Panc1 (cell line): ENCODE data around the gene NPR1. TPM values are rescaled to one million over a fixed set of nuclear protein-coding genes. Genes with fewer than 3 reads are reported as not detected.
"Not testable (repeated sequence)": the region's sequence is repeated elsewhere in the genome, so short reads cannot be mapped to it uniquely, and the experiment has no call there.

Experiments
- ATAC-seq: fragments of 200-7000 bp; cut with Tn5 transposase; 2 replicates; pipeline ENCODE4 v1.9.1; 2020; ENCODE audit warnings: mild to moderate bottlenecking, moderate library complexity
- BruUV-seq: library from RNA; stranded (reverse); fragments of 400-500 nt; replicated peaks from 2 replicates; lab custom pipeline; 2021; lab: Mats Ljungman, UMichigan
- CTCF ChIA-PET: fragments of 300-600 bp; sonication (Branson Sonifier 250); formaldehyde crosslinking; loops from one replicate; lab custom pipeline; 2022; ENCODE audit warnings: antibody characterized with exemption; lab: Charles Lee
- POLR2A ChIA-PET: fragments of 300-600 bp; sonication (Branson Sonifier 250); formaldehyde crosslinking; loops from one replicate; lab custom pipeline; 2022; ENCODE audit warnings: antibody characterized with exemption; lab: Charles Lee
- DNase-seq: peaks from one replicate; pipeline ENCODE4 v3.0.0-alpha.2; 2010; ENCODE audit warnings: low read depth, low spot score
- H3K27ac ChIP-seq: 2 replicates; pipeline ENCODE4 v1.5.1; 2011; ENCODE audit warnings: mild to moderate bottlenecking, low read length, inconsistent platforms
- H3K27me3 ChIP-seq: fragments of 200-500 bp; sonication (Bioruptor generic); 2 replicates; pipeline ENCODE4 v1.6.0; 2014; ENCODE audit warnings: low read length, inconsistent platforms; ENCODE audit not compliant: control insufficient read depth, insufficient read depth
- H3K36me3 ChIP-seq: fragments of 200-500 bp; sonication (Bioruptor generic); 2 replicates; pipeline ENCODE4 v1.5.1; 2014; ENCODE audit warnings: inconsistent platforms, mild to moderate bottlenecking, low read length, moderate library complexity; ENCODE audit not compliant: control insufficient read depth, insufficient read depth
- H3K4me1 ChIP-seq: 2 replicates; pipeline ENCODE4 v1.5.1; 2011; ENCODE audit warnings: inconsistent platforms, mild to moderate bottlenecking, low read length, moderate library complexity; ENCODE audit not compliant: control insufficient read depth, insufficient read depth
- H3K4me3 ChIP-seq, 2 experiments: 2 replicates each; pipeline ENCODE4 v1.5.1; 2011 to 2012; ENCODE audit warnings: low read depth in 2 of 2, low read length in 2 of 2, mild to moderate bottlenecking in 2 of 2, inconsistent platforms in 1 of 2, moderate library complexity in 1 of 2
- H3K9me3 ChIP-seq: fragments of 200-500 bp; sonication (Bioruptor generic); 2 replicates; pipeline ENCODE4 v1.5.1; 2014; ENCODE audit warnings: low read depth, mild to moderate bottlenecking, inconsistent platforms, low read length, moderate library complexity; ENCODE audit not compliant: control insufficient read depth, insufficient read depth
- CTCF ChIP-seq: fragments of 450-650 bp; IDR thresholded peaks from 2 replicates; pipeline ENCODE4 v1.5.1; 2017; ENCODE audit warnings: mild to moderate bottlenecking
- POLR2AphosphoS5 ChIP-seq: IDR thresholded peaks from 2 replicates; pipeline ENCODE4 v1.6.1; 2012; ENCODE audit warnings: mild to moderate bottlenecking, low read depth, low read length, moderate library complexity
- SIN3A ChIP-seq: IDR thresholded peaks from 2 replicates; pipeline ENCODE4 v1.6.1; 2012; ENCODE audit warnings: low read depth, mild to moderate bottlenecking, low read length, moderate library complexity, borderline replicate concordance; ENCODE audit not compliant: insufficient read depth
- TCF7L2 ChIP-seq: IDR thresholded peaks from 2 replicates; pipeline ENCODE4 v1.6.1; 2011; ENCODE audit warnings: mild to moderate bottlenecking, low read depth, low read length, inconsistent platforms
- in situ Hi-C: cut with HindIII; loops from 2 replicates; pipeline ENCODE4 v1.10.0; 2016; ENCODE audit warnings: low sequenced_read_pairs, low pct_unique_long_range_greater_than_20kb
- intact Hi-C: fragments of 100-400 bp; cut with micrococcal nuclease; formaldehyde crosslinking; loops from one replicate; pipeline ENCODE4 v1.10.0; 2022; ENCODE audit not compliant: unreplicated experiment
- total RNA-seq: library from RNA; stranded (reverse); gene quantifications from one replicate; pipeline ENCODE4 v1.2.1, GENCODE V29; 2021; ENCODE audit not compliant: unreplicated experiment
- TF ChIP-seq, protein P1 (sequence below), 2 experiments: IDR thresholded peaks; 2 replicates each; pipeline ENCODE4 v1.6.1; 2011 to 2012; ENCODE audit warnings: low read depth in 2 of 2, control low read depth in 1 of 2, low read length in 1 of 2, mild to moderate bottlenecking in 1 of 2, moderate library complexity in 1 of 2; ENCODE audit not compliant: insufficient read depth in 1 of 2

NPR1 gene
- total RNA-seq, 1 experiment from 2014 or later, result 0.36 TPM

GRCh38 chr1:153639280-153639679 lies 39.2 kb upstream of the NPR1 start:
- no peak for ATAC-seq
- Histone ChIP-seq H3K9me3 (no peaks in the 10 kb centered on the region), H3K4me3 (no peak overlapping the region), H3K4me1 (peaks cover 3% of the 10 kb centered on the region; the same call in 1 of the 2 replicates), H3K36me3 (peaks cover 56% of the 10 kb centered on the region), H3K27me3 (no peaks in the 10 kb centered on the region), H3K27ac (no peak overlapping the region)
- TF ChIP-seq TCF7L2, result no peak
- no peak for TF ChIP-seq POLR2AphosphoS5
- TF ChIP-seq CTCF, result no peak
- no peak for TF ChIP-seq SIN3A
- TF ChIP-seq, protein P1, sequence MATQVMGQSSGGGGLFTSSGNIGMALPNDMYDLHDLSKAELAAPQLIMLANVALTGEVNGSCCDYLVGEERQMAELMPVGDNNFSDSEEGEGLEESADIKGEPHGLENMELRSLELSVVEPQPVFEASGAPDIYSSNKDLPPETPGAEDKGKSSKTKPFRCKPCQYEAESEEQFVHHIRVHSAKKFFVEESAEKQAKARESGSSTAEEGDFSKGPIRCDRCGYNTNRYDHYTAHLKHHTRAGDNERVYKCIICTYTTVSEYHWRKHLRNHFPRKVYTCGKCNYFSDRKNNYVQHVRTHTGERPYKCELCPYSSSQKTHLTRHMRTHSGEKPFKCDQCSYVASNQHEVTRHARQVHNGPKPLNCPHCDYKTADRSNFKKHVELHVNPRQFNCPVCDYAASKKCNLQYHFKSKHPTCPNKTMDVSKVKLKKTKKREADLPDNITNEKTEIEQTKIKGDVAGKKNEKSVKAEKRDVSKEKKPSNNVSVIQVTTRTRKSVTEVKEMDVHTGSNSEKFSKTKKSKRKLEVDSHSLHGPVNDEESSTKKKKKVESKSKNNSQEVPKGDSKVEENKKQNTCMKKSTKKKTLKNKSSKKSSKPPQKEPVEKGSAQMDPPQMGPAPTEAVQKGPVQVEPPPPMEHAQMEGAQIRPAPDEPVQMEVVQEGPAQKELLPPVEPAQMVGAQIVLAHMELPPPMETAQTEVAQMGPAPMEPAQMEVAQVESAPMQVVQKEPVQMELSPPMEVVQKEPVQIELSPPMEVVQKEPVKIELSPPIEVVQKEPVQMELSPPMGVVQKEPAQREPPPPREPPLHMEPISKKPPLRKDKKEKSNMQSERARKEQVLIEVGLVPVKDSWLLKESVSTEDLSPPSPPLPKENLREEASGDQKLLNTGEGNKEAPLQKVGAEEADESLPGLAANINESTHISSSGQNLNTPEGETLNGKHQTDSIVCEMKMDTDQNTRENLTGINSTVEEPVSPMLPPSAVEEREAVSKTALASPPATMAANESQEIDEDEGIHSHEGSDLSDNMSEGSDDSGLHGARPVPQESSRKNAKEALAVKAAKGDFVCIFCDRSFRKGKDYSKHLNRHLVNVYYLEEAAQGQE (IDR thresholded peaks at IDR 0.05; ENCODE audit: insufficient read depth in 1 of 2, low read depth in 2 of 2, low read length in 1 of 2), result no peak
- DNase-seq, result no peak
- in situ Hi-C loops, result no loop called here
- ChIA-PET POLR2A (interaction anchor here (0.7 kb wide), 1 partner anchor 184 kb away, joined by 3 read pairs; no protein-coding TSS in a partner anchor), CTCF (no interaction called here)
- intact Hi-C loops, result no loop called here
- BruUV-seq, result no TSS peak

DNA sequence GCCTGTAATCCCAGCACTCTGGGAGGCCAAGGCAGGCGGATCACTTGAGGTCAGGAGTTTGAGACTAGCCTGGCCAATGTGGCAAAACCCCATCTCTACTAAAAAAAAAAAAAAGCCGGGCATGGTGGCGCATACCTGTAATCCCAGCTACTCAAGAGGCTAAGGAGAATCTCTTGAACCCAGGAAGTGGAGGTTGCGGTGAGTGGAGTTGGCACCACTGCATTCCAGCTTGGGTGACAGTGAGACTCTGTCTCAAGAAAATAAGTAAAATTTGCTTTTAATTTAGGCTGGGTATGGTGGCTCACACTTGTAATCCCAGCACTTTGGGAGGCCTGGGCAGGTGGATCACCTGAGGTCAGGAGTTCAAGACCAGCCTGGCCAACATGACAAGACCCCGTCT lies 38.3 kb upstream of the NPR1 start:
- BruUV-seq, CTCF ChIA-PET, intact Hi-C loops, H3K9me3 ChIP-seq, in situ Hi-C loops, ATAC-seq, H3K4me1 ChIP-seq, H3K27me3 ChIP-seq, H3K27ac ChIP-seq, DNase-seq, H3K4me3 ChIP-seq: not testable (repeated sequence)
- H3K36me3 ChIP-seq, result peaks cover 65% of the 10 kb centered on the region
- POLR2A ChIA-PET, result interaction anchor here (0.7 kb wide), 2 partner anchors 142 to 337 kb away, joined by 4 read pairs; partner anchors contain the start of gene JTB

GRCh38 chr1:153640861-153641260 lies 37.6 kb upstream of the NPR1 start:
- Histone ChIP-seq H3K9me3 (no peaks in the 10 kb centered on the region), H3K4me1 (peaks cover under 1% of the 10 kb centered on the region; the same call in 1 of the 2 replicates), H3K27ac (no peak overlapping the region), H3K27me3 (no peaks in the 10 kb centered on the region), H3K4me3 (no peak overlapping the region), H3K36me3 (peaks cover 69% of the 10 kb centered on the region)
- TF ChIP-seq POLR2AphosphoS5, result peak; percentile 35; the same call in 1 of the 2 replicates
- TF ChIP-seq, protein P1 (IDR thresholded peaks at IDR 0.05; ENCODE audit: insufficient read depth in 1 of 2, low read depth in 2 of 2, low read length in 1 of 2), result no peak
- no TSS peak for BruUV-seq
- DNase-seq (no peak), ATAC-seq (no peak)
- intact Hi-C loops, result no loop called here
- in situ Hi-C loops, result no loop called here
- ChIA-PET POLR2A (no interaction called here), CTCF (no interaction called here)
